ENCODE results near the gene SMAD3. TPM values are rescaled to one million over a fixed set of nuclear protein-coding genes. Genes with fewer than 3 reads are reported as not detected.
A peak's percentile ranks its signal among the peaks of the same experiment; 100 is the strongest.

Gene SMAD3
- total RNA-seq, 1 experiment from 2014 or later, result 99.5 TPM

- Histone ChIP-seq H3K79me2 (ENCODE audit: low read depth) (peaks cover 93% of the 10 kb centered on the region), H3K36me3 (ENCODE audit: low read depth) (peaks cover 37% of the 10 kb centered on the region), H3K9me3 (ENCODE audit: insufficient read depth, low read depth) (no peaks in the 10 kb centered on the region), H3K27ac (no peak overlapping the region), H3K4me3 (no peak overlapping the region; the same call in 1 of the 2 replicates), H3K27me3 (ENCODE audit: insufficient read depth, low read depth) (no peaks in the 10 kb centered on the region), H3F3A (ENCODE audit: insufficient read depth, low read depth) (peaks cover 29% of the 10 kb centered on the region), H3K9me2 (ENCODE audit: insufficient read depth) (no peaks in the 10 kb centered on the region), H3K4me2 (peak overlapping the region; percentile 87), H2AFZ (no peak overlapping the region), H4K20me1 (ENCODE audit: insufficient read depth) (peaks cover 60% of the 10 kb centered on the region), H3K4me1 (replicated peaks; ENCODE audit: insufficient read depth) (peaks cover 67% of the 10 kb centered on the region)
- no TSS peak for BruUV-seq (replicated peaks)
- TF ChIP-seq CTCF (conservative IDR thresholded peaks at IDR 0.05) (no peak), EZH2 (IDR thresholded peaks at IDR 0.05; ENCODE audit: low read depth) (no peak)
- no peak for DNase-seq
- CTCF ChIA-PET, result no interaction called here
- POLR2A ChIA-PET (ENCODE audit: unreplicated experiment), result interaction anchor here (0.8 to 1.5 kb wide), 2 partner anchors 35 to 37 kb away, joined by 3 read pairs; no protein-coding TSS in a partner anchor
- intact Hi-C loops (cut with micrococcal nuclease; ENCODE audit: unreplicated experiment), result no loop called here
Observed at GRCh38 chr15:67070150-67070549, 4.7 kb downstream of the SMAD3 start.

GRCh38 chr15:67070892-67071664 is 5.7 kb downstream of the SMAD3 start:
- Histone ChIP-seq H3K79me2 (ENCODE audit: low read depth) (peaks cover 100% of the 10 kb centered on the region), H4K20me1 (ENCODE audit: insufficient read depth) (peaks cover 60% of the 10 kb centered on the region), H3K4me1 (replicated peaks; ENCODE audit: insufficient read depth) (peaks cover 77% of the 10 kb centered on the region), H3K9me2 (ENCODE audit: insufficient read depth) (no peaks in the 10 kb centered on the region), H3K4me3 (peak overlapping the region; percentile 0; the same call in 1 of the 2 replicates), H3K4me2 (peak overlapping the region; percentile 87), H2AFZ (no peak overlapping the region), H3F3A (ENCODE audit: insufficient read depth, low read depth) (peaks cover 29% of the 10 kb centered on the region), H3K36me3 (ENCODE audit: low read depth) (peaks cover 37% of the 10 kb centered on the region), H3K27ac (no peak overlapping the region), H3K27me3 (ENCODE audit: insufficient read depth, low read depth) (no peaks in the 10 kb centered on the region), H3K9me3 (ENCODE audit: insufficient read depth, low read depth) (no peaks in the 10 kb centered on the region)
- POLR2A ChIA-PET (ENCODE audit: unreplicated experiment), result interaction anchor here (0.8 to 1.5 kb wide), 3 partner anchors 34 to 123 kb away, joined by 3 to 10 read pairs (median 3); no protein-coding TSS in a partner anchor
- no TSS peak for BruUV-seq (replicated peaks)
- TF ChIP-seq CTCF (conservative IDR thresholded peaks at IDR 0.05), result no peak
- TF ChIP-seq EZH2 (IDR thresholded peaks at IDR 0.05; ENCODE audit: low read depth), result no peak
- intact Hi-C loops (cut with micrococcal nuclease; ENCODE audit: unreplicated experiment), result no loop called here
- DNase-seq, result no peak
- CTCF ChIA-PET, result no interaction called here

- CTCF ChIA-PET, result no interaction called here
- POLR2A ChIA-PET (ENCODE audit: unreplicated experiment), result no interaction called here
- BruUV-seq (replicated peaks), result no TSS peak
Observed at GRCh38 chr15:67072442-67072841, 7.0 kb downstream of the SMAD3 start.

More at GRCh38 chr15:67072442-67072841, 7.0 kb downstream of the SMAD3 start:
- Histone ChIP-seq H3K36me3 (ENCODE audit: low read depth) (peaks cover 35% of the 10 kb centered on the region), H3K9me3 (ENCODE audit: insufficient read depth, low read depth) (no peaks in the 10 kb centered on the region), H3K27me3 (ENCODE audit: insufficient read depth, low read depth) (no peaks in the 10 kb centered on the region), H3F3A (ENCODE audit: insufficient read depth, low read depth) (peaks cover 35% of the 10 kb centered on the region), H3K9me2 (ENCODE audit: insufficient read depth) (no peaks in the 10 kb centered on the region), H3K79me2 (ENCODE audit: low read depth) (peaks cover 100% of the 10 kb centered on the region), H3K4me3 (no peak overlapping the region; the same call in 1 of the 2 replicates), H3K4me2 (peak overlapping the region; percentile 57), H3K27ac (peak overlapping the region; percentile 64; the same call in 1 of the 2 replicates), H4K20me1 (ENCODE audit: insufficient read depth) (peaks cover 56% of the 10 kb centered on the region), H3K4me1 (replicated peaks; ENCODE audit: insufficient read depth) (peaks cover 90% of the 10 kb centered on the region), H2AFZ (no peak overlapping the region)
- intact Hi-C loops (cut with micrococcal nuclease; ENCODE audit: unreplicated experiment), result no loop called here
- no peak for TF ChIP-seq EZH2 (IDR thresholded peaks at IDR 0.05; ENCODE audit: low read depth)
- TF ChIP-seq CTCF (conservative IDR thresholded peaks at IDR 0.05), result no peak
- DNase-seq, result no peak

Measured in PC-9 (cell line).